Stimulated activated naive CD8-positive, alpha-beta T cell treated with anti-CD3 and anti-CD28 coated beads, Interleukin-15, amount 100 ng/mL, for 72 hours (primary cell): ENCODE results near the gene OR1D5.
"Not testable (repeated sequence)": the region's sequence is repeated elsewhere in the genome, so short reads cannot be mapped to it uniquely, and the experiment has no call there.

Experiments
- ATAC-seq: fragments of 150-1000 bp; cut with Tn5 transposase; 2 replicates; pipeline ENCODE4 v1.10.0; 2021; ENCODE audit warnings: mild to moderate bottlenecking, moderate library complexity
- DNase-seq, 2 donors: peaks; one replicate each; pipeline ENCODE4 v3.0.0; 2021 to 2022
- H3K27ac Mint-ChIP-seq, 2 donors: one replicate each; pipeline ENCODE4 v1.8.0; 2022; ENCODE audit warnings: mild to moderate bottlenecking in 2 of 2, mixed read lengths in 2 of 2, moderate library complexity in 2 of 2
- H3K27me3 Mint-ChIP-seq: one replicate; pipeline ENCODE4 v1.8.0; 2022; ENCODE audit warnings: mixed read lengths
- H3K4me1 Mint-ChIP-seq: one replicate; pipeline ENCODE4 v1.8.0; 2022; ENCODE audit warnings: mild to moderate bottlenecking, mixed read lengths
- H3K4me3 Mint-ChIP-seq, 2 donors: one replicate each; pipeline ENCODE4 v1.8.0; 2022; ENCODE audit warnings: mild to moderate bottlenecking in 2 of 2, mixed read lengths in 2 of 2, moderate library complexity in 1 of 2
- H3K9me3 Mint-ChIP-seq, 2 donors: one replicate each; pipeline ENCODE4 v1.8.0; 2022; ENCODE audit warnings: mixed read lengths in 2 of 2

The OR1D5 gene, protein sequence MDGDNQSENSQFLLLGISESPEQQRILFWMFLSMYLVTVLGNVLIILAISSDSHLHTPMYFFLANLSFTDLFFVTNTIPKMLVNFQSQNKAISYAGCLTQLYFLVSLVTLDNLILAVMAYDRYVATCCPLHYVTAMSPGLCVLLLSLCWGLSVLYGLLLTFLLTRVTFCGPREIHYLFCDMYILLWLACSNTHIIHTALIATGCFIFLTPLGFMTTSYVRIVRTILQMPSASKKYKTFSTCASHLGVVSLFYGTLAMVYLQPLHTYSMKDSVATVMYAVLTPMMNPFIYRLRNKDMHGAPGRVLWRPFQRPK

DNA sequence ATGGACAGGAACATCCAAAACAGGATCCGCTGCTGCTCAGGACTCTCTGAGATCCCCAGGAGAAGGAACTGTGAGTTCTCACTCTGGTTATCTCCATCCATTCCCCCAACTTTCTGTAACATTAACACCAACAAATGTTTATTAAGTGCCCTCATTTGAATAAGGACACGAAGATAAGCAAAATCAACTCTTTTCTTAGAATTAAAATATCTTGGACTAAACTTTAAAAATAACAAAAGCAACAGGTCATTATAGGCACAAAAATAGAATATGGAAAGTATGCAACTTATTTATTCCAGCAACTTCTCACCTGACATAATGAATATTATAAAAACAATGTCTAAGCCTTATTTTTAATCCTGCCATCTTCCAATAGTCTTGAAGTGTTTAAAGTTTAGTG, at the start of gene OR1D5:
Gene OR1D5 (minus strand): TSS at position 101 of the 400 bp plus-strand sequence. CDS start 0 bp downstream, at position 101.
- not testable (repeated sequence) for DNase-seq, H3K4me1 Mint-ChIP-seq, H3K27ac Mint-ChIP-seq, ATAC-seq, H3K9me3 Mint-ChIP-seq, H3K4me3 Mint-ChIP-seq, H3K27me3 Mint-ChIP-seq

DNA sequence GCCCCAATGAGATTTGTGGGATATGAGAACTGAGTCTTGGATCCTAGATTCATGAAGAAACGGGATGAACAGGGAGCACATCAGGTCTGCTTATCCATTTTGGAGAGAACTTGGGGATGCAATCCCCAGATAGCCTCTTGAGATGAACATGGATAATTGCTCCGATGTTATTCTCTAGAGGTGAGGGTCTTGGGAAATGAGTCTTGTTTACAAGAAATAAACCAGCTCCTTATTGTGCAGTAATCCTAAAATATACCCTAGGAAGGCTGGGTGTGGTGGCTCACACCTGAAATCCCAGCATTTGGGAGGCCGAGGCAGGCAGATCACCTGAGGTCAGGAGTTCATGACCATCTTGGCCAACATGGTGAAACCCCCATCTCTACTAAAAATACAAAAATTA, 40.9 kb upstream of the OR1D5 start, which contains the start of gene OR1D2:
Gene OR1D2 (minus strand): TSS at position 101 of the 400 bp plus-strand sequence. CDS start 11,426 bp downstream, outside the sequence.
- H3K4me3 Mint-ChIP-seq: no peak within 1 kb of the TSS
- peaks cover 22% of the 10 kb centered on the region for H3K27me3 Mint-ChIP-seq
- H3K27ac Mint-ChIP-seq: no peak within 1 kb of the TSS
- no peak for DNase-seq
- no peaks in the 10 kb centered on the region for H3K4me1 Mint-ChIP-seq
- peaks cover 17 to 25% of the 10 kb centered on the region in 2 donors for H3K9me3 Mint-ChIP-seq
- ATAC-seq: no peak

DNA sequence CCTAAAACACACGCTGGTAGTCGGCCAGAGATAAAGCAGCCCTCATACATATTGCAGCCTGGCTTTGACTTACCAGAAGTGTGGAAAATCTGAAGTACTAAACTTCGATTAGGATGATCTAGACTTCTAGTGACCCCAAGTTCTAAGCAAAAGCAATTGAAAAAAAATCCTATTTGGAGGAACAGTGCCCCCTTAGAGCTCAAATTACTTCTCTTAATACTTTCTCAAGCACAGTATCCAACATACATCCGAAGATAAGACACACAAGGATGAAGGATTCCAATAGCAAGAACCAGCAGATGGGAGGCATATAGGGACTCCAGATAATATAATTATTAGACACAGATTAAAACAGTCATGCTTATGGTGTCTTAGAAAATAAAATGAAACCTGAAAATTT, 10.4 kb upstream of the OR1D5 start:
- not testable (repeated sequence) for DNase-seq, H3K27ac Mint-ChIP-seq, H3K9me3 Mint-ChIP-seq, H3K4me1 Mint-ChIP-seq, ATAC-seq, H3K4me3 Mint-ChIP-seq
- H3K27me3 Mint-ChIP-seq: peaks cover 14% of the 10 kb centered on the region

DNA sequence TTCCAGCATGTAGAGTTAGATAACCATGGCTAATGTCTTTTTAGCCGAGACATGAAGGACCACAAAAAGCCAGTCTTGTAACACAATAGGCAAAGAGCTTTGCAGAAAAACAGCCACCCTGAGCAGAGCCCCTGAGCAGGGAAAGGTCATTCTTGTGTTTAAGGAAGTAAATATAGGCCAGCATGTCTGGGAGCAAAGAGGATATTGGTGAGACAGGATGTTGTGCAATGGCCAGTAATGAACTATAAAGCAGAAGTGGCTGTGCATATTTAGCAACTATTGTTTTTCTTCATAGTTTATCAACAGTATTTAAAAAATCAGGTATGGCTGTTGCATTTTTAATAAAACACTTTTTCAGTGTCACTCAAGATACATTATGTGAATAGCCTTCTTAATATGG, 1.8 kb upstream of the OR1D5 start:
- not testable (repeated sequence) for H3K4me3 Mint-ChIP-seq, ATAC-seq, H3K27ac Mint-ChIP-seq, DNase-seq, H3K9me3 Mint-ChIP-seq, H3K4me1 Mint-ChIP-seq, H3K27me3 Mint-ChIP-seq

DNA sequence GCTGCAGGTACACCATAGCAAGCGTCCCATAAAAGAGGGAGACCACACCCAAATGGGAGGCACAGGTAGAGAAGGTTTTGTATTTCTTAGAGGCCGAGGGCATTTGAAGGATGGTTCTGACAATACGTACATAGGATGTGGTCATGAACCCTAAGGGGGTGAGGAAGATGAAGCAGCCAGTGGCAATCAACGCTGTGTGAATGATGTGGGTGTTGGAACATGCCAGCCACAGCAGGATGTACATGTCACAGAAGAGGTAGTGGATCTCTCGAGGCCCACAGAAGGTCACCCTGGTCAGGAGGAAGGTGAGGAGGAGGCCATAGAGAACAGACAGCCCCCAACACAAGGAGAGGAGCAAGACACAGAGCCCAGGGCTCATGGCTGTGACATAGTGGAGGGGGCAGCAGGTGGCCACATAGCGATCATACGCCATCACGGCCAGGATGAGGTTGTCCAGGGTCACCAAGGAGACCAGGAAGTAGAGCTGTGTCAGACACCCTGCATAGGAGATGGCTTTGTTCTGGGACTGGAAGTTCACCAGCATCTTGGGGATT, 506 bp downstream of the OR1D5 start:
- not testable (repeated sequence) for H3K4me1 Mint-ChIP-seq, H3K27ac Mint-ChIP-seq, ATAC-seq, H3K4me3 Mint-ChIP-seq, H3K27me3 Mint-ChIP-seq, DNase-seq, H3K9me3 Mint-ChIP-seq

DNA sequence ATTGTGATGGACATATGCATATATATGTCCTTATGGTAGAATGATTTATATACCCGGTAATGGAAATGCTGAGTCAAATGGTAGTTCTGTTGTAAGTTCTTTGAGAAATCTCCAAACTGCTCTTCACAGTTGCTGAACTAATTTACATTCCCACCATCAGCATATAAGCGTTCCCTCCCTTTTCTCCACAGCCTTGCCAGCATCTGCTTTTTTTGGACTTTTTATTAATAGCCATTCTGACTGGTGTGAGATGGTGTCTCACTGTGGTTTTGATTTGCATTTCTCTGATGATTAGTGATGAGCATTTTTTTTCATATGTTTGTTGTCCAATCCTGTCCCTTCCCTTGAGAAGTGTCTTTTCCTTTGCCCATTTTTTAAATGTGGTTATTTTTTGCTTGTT, 8.5 kb downstream of the OR1D5 start:
- not testable (repeated sequence) for H3K27me3 Mint-ChIP-seq, H3K4me3 Mint-ChIP-seq, H3K27ac Mint-ChIP-seq

DNA sequence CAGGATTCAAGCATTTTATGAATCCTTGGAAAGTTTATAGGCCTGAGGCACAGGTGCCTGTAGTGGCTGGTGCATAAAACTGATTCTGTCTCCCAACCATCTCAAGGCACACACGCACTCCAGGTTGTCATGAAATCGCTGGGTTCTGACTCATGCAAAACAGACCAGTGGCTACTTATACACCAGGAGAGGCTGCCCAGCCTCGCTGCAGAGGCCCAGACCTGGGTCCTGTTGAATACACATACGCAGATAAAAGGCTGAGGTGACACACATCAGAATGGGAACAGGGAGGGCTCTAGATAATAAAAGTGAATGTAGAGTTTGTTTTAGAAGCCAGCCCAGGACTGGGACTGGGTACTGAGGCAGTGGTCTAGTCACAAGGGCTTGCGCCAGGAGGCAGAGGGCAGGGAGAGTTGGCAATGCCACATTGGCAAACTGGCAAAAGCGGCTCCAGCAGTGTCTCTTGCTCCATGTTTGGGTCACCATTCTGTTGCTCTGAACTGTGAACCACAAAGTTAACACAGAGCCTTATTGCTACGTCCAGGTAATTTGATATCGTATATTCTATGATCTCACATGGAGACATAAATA, 13.6 kb downstream of the OR1D5 start:
- Mint-ChIP-seq H3K27ac (peak overlapping the region in 1 of 2 donors; percentile 91), H3K4me3 (peak overlapping the region; percentile 37 to 99), H3K9me3 (no peaks in the 10 kb centered on the region), H3K4me1 (peaks cover 17% of the 10 kb centered on the region), H3K27me3 (no peaks in the 10 kb centered on the region)
- ATAC-seq (no peak), DNase-seq (no peak)

More for the DNA sequence above, 8.5 kb downstream of the OR1D5 start:
- not testable (repeated sequence) for ATAC-seq, H3K4me1 Mint-ChIP-seq, DNase-seq, H3K9me3 Mint-ChIP-seq

DNA sequence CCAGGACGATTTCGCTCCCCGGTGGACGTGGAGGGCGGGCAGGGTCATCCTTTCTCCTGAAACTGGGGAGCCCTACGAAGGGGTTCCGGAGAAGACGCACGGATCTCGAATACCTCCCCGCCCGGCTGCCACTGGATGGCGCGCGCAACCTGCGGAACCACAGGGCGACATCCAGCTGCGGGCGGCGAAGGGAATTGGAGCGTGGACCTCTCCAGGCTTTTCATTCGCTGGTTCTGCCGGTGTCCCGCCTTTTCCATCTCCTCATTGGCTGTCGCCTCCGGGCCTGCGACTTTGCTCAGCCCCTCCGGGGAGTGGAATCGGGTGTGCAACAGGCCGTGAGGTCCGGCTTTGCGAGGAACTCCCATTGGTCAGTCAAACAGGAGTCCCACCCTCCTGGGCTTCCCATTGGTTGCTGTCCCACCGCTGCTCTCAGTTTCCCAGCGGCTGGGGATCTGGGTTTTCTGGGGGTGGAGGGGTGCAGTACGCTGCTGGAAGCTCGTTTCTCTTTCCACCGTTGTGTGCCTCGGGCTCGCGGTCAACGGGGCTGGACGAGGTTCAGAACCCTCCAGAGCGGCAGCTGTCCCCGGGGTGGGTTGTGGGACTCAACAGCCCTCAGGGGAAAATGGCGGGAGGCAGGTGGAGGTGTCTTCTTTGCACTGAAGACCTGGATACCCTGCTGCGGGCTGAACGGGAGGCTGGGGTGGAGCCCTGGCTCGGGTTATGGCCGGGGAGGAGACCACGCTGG, 14.5 kb downstream of the OR1D5 start:
- peaks cover 17% of the 10 kb centered on the region for H3K4me1 Mint-ChIP-seq
- peaks cover 5 to 8% of the 10 kb centered on the region in 2 donors for H3K9me3 Mint-ChIP-seq
- peak overlapping the region; percentile 95 to 99 for H3K4me3 Mint-ChIP-seq
- no peaks in the 10 kb centered on the region for H3K27me3 Mint-ChIP-seq
- peak overlapping the region; percentile 88 to 96 for H3K27ac Mint-ChIP-seq
- peak; percentile 96 to 98 for DNase-seq
- ATAC-seq: peak; percentile 99

DNA sequence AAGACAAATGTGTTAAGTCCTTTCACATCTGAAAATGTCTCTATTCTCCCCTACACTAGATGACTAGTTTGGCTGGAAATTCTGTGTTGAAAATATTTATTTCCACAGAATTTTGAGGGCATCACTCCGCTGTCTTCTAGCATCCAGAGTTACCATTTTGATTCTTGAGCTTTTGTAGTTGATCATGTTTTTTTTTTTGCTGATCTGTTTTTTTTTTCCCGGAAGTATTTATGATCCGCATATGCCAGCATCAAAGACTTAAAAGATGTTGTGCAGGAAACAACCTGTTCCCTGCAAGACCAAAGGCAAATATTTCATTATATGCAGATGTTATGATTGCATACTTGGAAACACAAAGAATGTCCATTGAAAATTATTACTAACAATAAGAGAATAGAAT, 16.7 kb downstream of the OR1D5 start:
- Mint-ChIP-seq H3K4me1 (peaks cover 17% of the 10 kb centered on the region), H3K27ac (no peak overlapping the region), H3K27me3 (peaks cover 9% of the 10 kb centered on the region), H3K9me3 (peaks cover 5 to 25% of the 10 kb centered on the region in 2 donors), H3K4me3 (no peak overlapping the region)
- ATAC-seq (no peak), DNase-seq (no peak)

DNA sequence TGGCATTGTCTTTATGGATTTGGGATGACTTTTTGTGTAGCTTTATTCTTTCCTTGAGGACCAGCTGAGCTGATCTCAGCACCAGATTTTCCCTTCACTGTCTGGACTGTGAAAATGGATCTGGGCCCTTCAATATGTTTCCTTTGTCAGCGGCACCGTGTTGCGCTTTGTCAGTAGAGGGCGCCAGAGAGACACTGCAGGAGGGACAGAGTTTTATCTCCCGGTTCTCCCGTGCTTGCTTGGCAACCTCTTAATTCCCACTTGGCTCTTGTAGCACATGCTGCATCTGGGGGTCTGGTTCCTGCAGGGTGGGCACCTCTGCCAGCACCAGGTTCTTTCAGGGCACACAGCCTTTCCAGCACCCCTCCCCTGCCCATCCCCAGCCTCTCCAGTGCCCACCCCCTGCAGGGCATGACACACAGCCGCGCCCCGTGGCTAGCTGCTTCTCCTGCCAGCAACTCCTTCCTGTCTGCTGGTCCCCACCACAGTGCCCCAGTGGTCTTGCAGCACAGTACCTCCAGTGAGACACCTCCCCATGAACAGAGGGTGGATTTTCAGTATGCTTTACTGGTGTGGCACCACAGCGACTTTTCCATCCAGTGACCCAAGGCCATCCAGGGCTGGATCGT, 19.6 kb downstream of the OR1D5 start:
- DNase-seq: no peak
- H3K9me3 Mint-ChIP-seq: peaks cover 5 to 25% of the 10 kb centered on the region in 2 donors
- ATAC-seq: no peak
- H3K27ac Mint-ChIP-seq: no peak overlapping the region
- H3K4me1 Mint-ChIP-seq: peaks cover 7% of the 10 kb centered on the region
- H3K27me3 Mint-ChIP-seq: peaks cover 31% of the 10 kb centered on the region
- H3K4me3 Mint-ChIP-seq: no peak overlapping the region

DNA sequence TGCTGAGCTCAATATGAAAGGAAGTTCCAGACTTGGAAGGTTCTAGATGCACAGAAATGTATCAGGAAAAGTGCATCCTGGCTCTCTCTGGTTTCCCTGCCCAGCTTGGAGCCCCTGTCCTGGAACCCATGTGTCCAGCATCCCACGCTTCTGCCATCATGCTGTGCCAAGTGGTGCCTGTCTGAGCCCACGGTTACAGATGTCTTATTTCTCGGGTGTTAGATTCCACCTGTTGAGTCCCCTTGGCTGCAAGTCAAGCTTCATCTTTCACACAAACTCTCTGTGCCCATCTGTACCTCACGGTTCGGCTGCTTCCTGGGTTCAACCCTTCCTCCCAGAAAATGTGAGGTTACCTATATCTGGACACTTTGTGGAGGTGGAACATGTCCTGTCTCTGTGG, 22.5 kb downstream of the OR1D5 start:
- ATAC-seq: no peak
- no peaks in the 10 kb centered on the region for H3K4me1 Mint-ChIP-seq
- H3K27ac Mint-ChIP-seq: no peak overlapping the region
- peaks cover 33% of the 10 kb centered on the region for H3K27me3 Mint-ChIP-seq
- peaks cover 5 to 25% of the 10 kb centered on the region in 2 donors for H3K9me3 Mint-ChIP-seq
- DNase-seq: no peak
- H3K4me3 Mint-ChIP-seq: no peak overlapping the region

DNA sequence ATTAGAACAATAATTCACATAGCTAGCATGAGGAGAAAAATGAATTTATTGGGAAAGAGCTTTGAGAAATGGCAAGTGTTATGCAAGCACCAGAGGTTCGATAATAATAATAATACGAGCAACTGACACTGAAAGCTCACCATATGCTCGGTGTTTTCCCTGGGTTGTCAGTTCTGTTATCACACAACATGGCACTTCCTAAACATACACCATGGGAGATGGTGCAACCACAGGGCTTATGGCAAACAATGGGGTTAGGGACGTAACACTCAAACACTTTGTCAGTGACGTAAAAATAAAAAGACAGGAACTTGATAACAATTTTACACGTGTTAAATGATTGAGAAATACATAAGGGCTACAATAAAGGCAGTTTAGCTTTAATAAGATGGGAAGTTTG, 23.7 kb downstream of the OR1D5 start:
- peaks cover 5 to 25% of the 10 kb centered on the region in 2 donors for H3K9me3 Mint-ChIP-seq
- no peak for DNase-seq
- no peak overlapping the region for H3K27ac Mint-ChIP-seq
- H3K4me1 Mint-ChIP-seq: no peaks in the 10 kb centered on the region
- no peak overlapping the region for H3K4me3 Mint-ChIP-seq
- peak; percentile 60 for ATAC-seq
- peaks cover 33% of the 10 kb centered on the region for H3K27me3 Mint-ChIP-seq

DNA sequence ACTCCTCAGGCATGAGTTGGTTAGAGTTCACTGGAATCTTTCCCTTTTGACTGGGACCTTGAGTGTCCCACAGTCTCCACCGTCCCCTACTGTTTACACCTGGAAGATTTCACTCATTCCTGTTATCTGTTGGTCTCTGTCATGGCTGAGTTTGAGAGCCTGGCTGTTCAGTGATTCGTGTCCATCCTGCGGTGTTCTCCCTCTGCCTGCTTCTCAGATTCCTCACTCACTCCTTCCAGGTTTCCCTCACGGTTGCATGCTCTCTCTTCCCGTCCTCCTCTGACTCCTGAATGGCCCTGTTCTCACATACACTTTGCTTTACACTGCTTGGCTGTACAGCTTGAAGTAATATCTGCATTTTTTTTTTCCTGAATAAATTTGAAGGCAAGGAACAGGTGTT, 24.5 kb downstream of the OR1D5 start:
- DNase-seq (no peak), ATAC-seq (no peak)
- peaks cover 33% of the 10 kb centered on the region for H3K27me3 Mint-ChIP-seq
- no peak overlapping the region for H3K4me3 Mint-ChIP-seq
- no peak overlapping the region for H3K27ac Mint-ChIP-seq
- no peaks in the 10 kb centered on the region for H3K4me1 Mint-ChIP-seq
- H3K9me3 Mint-ChIP-seq: peaks cover 0 to 17% of the 10 kb centered on the region in 2 donors

DNA sequence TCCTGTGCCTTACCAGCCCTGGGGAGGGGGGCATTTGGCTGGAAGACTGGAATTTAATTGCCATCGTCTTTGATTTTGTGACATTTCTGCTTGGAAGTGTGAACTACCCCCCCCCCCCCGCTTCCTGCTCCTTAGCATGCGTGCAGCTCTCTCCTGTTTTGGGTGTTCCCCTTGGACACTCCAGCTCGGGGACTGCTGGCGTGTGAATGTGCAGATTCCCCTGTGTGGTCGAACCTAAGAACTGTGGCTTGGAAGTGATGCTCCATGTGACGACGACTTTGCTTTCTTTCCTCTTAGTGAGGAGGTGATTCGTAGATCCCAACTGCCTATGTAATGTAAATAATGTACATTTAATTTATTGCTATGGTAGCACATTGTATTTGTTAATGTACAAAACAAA, 26.1 kb downstream of the OR1D5 start:
- no peak for ATAC-seq
- Mint-ChIP-seq H3K4me3 (no peak overlapping the region), H3K27ac (no peak overlapping the region), H3K9me3 (peaks cover 0 to 4% of the 10 kb centered on the region in 2 donors), H3K27me3 (peaks cover 29% of the 10 kb centered on the region), H3K4me1 (no peaks in the 10 kb centered on the region)
- no peak for DNase-seq

DNA sequence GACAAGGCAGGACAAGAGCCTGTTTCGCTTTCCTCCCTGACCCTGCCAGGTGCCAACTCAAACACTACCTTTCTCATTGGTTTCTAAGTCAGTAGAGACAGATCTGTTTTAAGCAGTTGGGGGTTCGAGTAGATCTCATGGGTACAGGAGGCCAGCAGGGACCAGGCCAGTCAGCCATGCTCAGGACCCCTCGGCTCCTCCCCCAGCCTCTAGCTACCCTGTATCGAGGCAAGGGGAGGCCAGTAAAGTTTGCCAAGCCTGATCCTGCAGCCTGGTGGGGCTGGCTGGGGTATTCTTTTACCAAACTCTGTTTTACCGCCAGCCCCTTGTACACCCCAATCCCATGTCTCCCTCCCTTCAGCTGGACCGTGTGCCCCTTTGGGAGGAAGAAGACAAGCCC, 26.6 kb downstream of the OR1D5 start:
- H3K4me1 Mint-ChIP-seq: no peaks in the 10 kb centered on the region

More for the DNA sequence above, 26.6 kb downstream of the OR1D5 start:
- Mint-ChIP-seq H3K27ac (no peak overlapping the region), H3K9me3 (no peaks in the 10 kb centered on the region), H3K27me3 (peaks cover 24% of the 10 kb centered on the region), H3K4me3 (no peak overlapping the region)
- DNase-seq (no peak), ATAC-seq (no peak)
